Astrocyte of the spinal cord (primary cell): ENCODE measurements around the gene KCNH3.
A peak's percentile ranks its signal among the peaks of the same experiment; 100 is the strongest.

Source experiments
- DNase-seq: peaks from one replicate; pipeline ENCODE4 v3.0.0; 2011; ENCODE audit warnings: low read depth, low spot score
- H3K4me3 ChIP-seq: 2 replicates; pipeline ENCODE4 v1.5.1; 2011; ENCODE audit warnings: low read depth, mild to moderate bottlenecking, low read length, moderate library complexity
- CTCF ChIP-seq: IDR thresholded peaks from 2 replicates; pipeline ENCODE4 v1.5.1; 2012; ENCODE audit warnings: low read depth, mild to moderate bottlenecking, low read length, inconsistent platforms
- in situ Hi-C: cut with HindIII; loops from 2 replicates; pipeline ENCODE4 v1.10.0; 2017; ENCODE audit warnings: low sequenced_read_pairs

KCNH3 gene, protein sequence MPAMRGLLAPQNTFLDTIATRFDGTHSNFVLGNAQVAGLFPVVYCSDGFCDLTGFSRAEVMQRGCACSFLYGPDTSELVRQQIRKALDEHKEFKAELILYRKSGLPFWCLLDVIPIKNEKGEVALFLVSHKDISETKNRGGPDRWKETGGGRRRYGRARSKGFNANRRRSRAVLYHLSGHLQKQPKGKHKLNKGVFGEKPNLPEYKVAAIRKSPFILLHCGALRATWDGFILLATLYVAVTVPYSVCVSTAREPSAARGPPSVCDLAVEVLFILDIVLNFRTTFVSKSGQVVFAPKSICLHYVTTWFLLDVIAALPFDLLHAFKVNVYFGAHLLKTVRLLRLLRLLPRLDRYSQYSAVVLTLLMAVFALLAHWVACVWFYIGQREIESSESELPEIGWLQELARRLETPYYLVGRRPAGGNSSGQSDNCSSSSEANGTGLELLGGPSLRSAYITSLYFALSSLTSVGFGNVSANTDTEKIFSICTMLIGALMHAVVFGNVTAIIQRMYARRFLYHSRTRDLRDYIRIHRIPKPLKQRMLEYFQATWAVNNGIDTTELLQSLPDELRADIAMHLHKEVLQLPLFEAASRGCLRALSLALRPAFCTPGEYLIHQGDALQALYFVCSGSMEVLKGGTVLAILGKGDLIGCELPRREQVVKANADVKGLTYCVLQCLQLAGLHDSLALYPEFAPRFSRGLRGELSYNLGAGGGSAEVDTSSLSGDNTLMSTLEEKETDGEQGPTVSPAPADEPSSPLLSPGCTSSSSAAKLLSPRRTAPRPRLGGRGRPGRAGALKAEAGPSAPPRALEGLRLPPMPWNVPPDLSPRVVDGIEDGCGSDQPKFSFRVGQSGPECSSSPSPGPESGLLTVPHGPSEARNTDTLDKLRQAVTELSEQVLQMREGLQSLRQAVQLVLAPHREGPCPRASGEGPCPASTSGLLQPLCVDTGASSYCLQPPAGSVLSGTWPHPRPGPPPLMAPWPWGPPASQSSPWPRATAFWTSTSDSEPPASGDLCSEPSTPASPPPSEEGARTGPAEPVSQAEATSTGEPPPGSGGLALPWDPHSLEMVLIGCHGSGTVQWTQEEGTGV

DNA sequence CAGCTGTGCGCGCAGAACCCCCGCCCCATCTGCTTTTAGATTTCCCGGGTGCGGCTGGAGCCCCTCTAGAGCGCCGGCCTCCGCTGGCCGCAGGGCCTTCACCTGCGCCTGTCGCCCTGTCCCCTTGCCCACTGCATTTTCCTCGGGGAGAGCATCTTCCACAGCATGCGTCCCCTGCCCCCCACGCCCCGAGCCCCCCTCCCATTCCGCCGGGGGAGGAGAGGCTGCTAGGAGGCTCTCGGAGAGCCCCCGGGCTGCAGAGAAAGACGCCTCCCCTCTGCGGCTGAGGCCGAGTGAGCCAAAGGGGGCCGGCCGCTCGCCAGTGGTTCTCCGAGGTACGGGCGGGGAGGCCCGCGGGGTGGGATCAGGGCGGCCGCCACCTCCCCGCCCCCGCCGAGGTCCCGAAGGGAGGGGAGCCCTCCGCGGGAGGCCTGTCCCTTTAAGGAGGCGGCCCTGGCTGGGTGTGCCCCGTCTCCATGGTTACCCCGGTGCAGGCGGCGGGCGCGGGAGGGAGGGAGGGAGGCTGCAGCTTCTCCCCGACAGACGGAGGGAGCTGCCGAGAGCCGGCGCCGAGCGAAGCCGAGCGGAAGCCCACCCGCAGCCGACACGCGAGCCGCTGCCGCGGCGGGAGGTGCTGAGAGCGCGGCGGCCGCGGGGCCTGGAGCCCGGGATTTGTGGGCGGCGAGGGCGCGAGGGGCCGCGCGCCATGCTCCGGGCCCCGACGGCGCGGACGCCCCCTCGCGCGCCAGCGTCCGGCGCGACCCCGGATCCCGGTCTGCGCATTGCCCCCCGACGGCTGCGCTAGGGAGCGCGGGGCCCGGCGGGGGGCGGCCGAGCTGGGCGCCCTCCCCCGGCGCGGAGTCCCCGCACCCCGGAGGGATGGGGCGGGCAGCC lies at the start of gene KCNH3:
Gene KCNH3, plus strand, starts transcription at position 521 of the 894 bp plus-strand sequence. CDS start 387 bp downstream, outside the sequence.
- no peak for TF ChIP-seq CTCF
- in situ Hi-C loops = no loop called here
- DNase-seq = peak; percentile 55
- peak within 1 kb of the TSS; percentile 20 for H3K4me3 ChIP-seq

GRCh38 chr12:49489154-49489553 lies 49.7 kb upstream of the KCNH3 start:
- in situ Hi-C loops = no loop called here
- H3K4me3 ChIP-seq = no peak overlapping the region

DNA sequence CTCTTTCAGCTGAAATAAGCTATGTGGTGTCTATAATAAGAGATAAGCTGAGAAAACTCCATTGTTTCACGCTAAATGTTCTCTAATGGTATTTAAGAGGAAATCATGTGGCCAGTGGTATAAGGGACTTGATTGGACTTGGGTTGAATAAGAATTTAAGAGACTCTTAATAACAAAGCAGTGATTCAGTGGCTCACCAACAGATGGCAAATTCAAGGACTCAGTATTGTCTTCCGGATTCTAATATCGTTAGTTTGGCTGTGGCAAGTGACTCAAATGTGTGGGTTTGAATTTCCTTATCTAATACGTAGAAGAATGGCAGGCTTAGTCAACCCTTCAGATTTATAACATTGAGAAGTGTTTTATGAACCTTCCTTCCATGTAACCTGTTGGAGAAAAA lies 49.1 kb upstream of the KCNH3 start:
- in situ Hi-C loops = no loop called here
- peak; percentile 20 for TF ChIP-seq CTCF
- DNase-seq = peak; percentile 81
- no peak overlapping the region for H3K4me3 ChIP-seq

More at GRCh38 chr12:49489154-49489553, 49.7 kb upstream of the KCNH3 start:
- no peak for DNase-seq
- TF ChIP-seq CTCF = no peak

- in situ Hi-C loops = no loop called here
- DNase-seq = no peak
- TF ChIP-seq CTCF = no peak
- no peak overlapping the region for H3K4me3 ChIP-seq
Observed at GRCh38 chr12:49491823-49492222, 47.0 kb upstream of the KCNH3 start.

GRCh38 chr12:49493900-49494299 lies 44.9 kb upstream of the KCNH3 start:
- no peak for TF ChIP-seq CTCF
- DNase-seq = no peak
- in situ Hi-C loops = no loop called here
- H3K4me3 ChIP-seq = no peak overlapping the region
